MV-4-11 (cell line): Measurements from ENCODE around the gene VEZF1.

Experiments
- DNase-seq: peaks from one replicate; lab custom pipeline; 2025; lab: John Stamatoyannopoulos, UW

The VEZF1 gene

GRCh38 chr17:57928928-57929327, 59.1 kb downstream of the VEZF1 start:
- no peak for DNase-seq

- DNase-seq: no peak
Measured at GRCh38 chr17:57927048-57927723, 60.9 kb downstream of the VEZF1 start.

GRCh38 chr17:57926723-57927047, 61.4 kb downstream of the VEZF1 start:
- no peak for DNase-seq

- no peak for DNase-seq
Measured at GRCh38 chr17:57925361-57925990, 62.6 kb downstream of the VEZF1 start.

- DNase-seq: no peak
Measured at GRCh38 chr17:57924677-57925076, 63.4 kb downstream of the VEZF1 start.
